MM.1S (cell line): Measurements from ENCODE around the gene NDUFC2.

Source experiments
- EZH2phosphoT487 ChIP-seq: fragments of 300-600 bp; sonication (generic); IDR thresholded peaks from 2 replicates; pipeline ENCODE4 v1.6.1; 2018; ENCODE audit warnings: antibody characterized with exemption, low read length
- TF ChIP-seq, protein P1 (sequence below): fragments of 300-600 bp; sonication (generic); IDR thresholded peaks from 2 replicates; pipeline ENCODE4 v1.5.1; 2016; ENCODE audit warnings: antibody characterized with exemption, low read length, mixed read lengths

DNA sequence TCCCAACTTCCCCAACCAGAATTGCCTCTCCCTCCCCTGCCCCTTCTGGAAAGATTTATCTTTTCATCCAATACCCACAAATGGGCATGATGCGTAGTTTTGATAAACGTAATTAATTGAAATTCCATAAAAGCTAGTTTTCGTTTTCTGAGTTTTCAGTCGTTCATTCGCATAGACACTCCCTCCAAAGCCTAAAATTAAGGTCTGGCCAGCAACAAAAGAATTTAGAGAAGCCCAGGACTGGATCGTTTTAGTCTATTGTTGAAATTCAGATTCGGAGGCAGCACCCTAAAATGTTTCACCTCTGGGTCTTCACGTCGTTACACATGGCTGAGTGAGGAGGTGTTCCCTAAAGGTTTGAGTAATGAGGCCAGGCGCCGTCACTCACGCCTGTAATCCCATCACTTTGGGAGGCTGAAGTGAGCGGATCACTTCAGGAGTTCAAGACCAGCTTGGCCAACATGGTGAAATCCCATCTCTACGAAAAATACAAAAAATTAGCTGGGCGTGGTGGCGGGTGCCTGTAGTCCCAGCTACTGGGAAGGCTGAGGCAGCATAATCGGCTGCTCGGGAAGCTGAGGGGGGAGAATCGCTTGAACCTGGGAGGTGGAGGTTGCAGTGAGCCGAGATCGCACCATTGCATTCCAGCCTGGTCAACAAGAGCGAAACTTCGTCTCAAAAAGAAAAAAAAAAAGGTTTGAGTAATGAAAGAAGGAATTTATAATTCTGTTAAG, 589 bp upstream of the NDUFC2 start:
- TF ChIP-seq, protein P1, sequence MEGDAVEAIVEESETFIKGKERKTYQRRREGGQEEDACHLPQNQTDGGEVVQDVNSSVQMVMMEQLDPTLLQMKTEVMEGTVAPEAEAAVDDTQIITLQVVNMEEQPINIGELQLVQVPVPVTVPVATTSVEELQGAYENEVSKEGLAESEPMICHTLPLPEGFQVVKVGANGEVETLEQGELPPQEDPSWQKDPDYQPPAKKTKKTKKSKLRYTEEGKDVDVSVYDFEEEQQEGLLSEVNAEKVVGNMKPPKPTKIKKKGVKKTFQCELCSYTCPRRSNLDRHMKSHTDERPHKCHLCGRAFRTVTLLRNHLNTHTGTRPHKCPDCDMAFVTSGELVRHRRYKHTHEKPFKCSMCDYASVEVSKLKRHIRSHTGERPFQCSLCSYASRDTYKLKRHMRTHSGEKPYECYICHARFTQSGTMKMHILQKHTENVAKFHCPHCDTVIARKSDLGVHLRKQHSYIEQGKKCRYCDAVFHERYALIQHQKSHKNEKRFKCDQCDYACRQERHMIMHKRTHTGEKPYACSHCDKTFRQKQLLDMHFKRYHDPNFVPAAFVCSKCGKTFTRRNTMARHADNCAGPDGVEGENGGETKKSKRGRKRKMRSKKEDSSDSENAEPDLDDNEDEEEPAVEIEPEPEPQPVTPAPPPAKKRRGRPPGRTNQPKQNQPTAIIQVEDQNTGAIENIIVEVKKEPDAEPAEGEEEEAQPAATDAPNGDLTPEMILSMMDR: no peak
- TF ChIP-seq EZH2phosphoT487: no peak
